ENCODE results near the gene MRPL21.

DNA sequence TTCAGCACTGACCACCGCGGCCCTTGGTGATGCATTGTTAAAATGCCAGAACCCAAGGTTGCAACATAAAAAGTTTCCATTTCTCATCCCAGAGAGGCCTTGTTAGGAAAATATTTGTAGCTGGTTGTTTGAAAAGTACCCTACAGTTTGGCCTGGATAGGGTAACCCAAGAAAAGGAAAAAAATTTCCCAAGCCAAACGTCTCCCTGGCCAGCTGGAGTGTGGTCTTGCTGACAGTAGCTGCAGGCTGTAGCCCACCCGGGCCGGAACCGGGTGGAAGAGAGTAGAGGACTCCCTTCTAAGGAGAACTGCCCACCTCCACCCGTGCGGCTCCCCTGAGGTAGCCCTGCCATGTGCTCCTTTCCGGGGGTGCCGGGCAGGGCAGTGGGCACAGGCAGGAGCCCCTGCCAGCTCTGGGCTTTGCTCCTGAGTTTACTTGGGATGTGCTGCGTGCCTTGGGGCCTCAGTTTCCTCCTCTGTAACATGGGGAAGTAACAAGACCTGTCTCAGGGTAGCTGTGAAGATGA lies 38.5 kb upstream of the MRPL21 start:
- TF ChIP-seq, protein P1, sequence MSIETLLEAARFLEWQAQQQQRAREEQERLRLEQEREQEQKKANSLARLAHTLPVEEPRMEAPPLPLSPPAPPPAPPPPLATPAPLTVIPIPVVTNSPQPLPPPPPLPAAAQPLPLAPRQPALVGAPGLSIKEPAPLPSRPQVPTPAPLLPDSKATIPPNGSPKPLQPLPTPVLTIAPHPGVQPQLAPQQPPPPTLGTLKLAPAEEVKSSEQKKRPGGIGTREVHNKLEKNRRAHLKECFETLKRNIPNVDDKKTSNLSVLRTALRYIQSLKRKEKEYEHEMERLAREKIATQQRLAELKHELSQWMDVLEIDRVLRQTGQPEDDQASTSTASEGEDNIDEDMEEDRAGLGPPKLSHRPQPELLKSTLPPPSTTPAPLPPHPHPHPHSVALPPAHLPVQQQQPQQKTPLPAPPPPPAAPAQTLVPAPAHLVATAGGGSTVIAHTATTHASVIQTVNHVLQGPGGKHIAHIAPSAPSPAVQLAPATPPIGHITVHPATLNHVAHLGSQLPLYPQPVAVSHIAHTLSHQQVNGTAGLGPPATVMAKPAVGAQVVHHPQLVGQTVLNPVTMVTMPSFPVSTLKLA (IDR thresholded peaks at IDR 0.05): no peak
- TF ChIP-seq DR1 (CRISPR knock-in tag; IDR thresholded peaks at IDR 0.05): no peak
- no peak for TF ChIP-seq ZNF777 (CRISPR knock-in tag; IDR thresholded peaks at IDR 0.05)
- TF ChIP-seq CC2D1A (CRISPR knock-in tag; IDR thresholded peaks at IDR 0.05): no peak
- TF ChIP-seq ZNF552 (CRISPR knock-in tag; IDR thresholded peaks at IDR 0.05; ENCODE audit: borderline replicate concordance): no peak
- TF ChIP-seq HNRNPUL1 (IDR thresholded peaks at IDR 0.05; ENCODE audit: low read depth, low read length): no peak
- TF ChIP-seq ARNT (IDR thresholded peaks at IDR 0.05): no peak

Measured in HepG2 (cell line).